DOHH2 (cell line): ENCODE results near the gene UBIAD1.

Experiments used
- CTCF ChIP-seq: fragments of 200-600 bp; sonication (generic); IDR thresholded peaks from one replicate; pipeline ENCODE4 v1.5.1; 2014; ENCODE audit warnings: antibody characterized with exemption, mild to moderate bottlenecking, low read depth, low read length; ENCODE audit not compliant: poor library complexity, severe bottlenecking
- EZH2phosphoT487 ChIP-seq: fragments of 200-600 bp; sonication (generic); IDR thresholded peaks from 2 replicates; pipeline ENCODE4 v1.6.1; 2017; ENCODE audit warnings: borderline replicate concordance, mild to moderate bottlenecking, antibody characterized with exemption, low read length, moderate library complexity, mixed read lengths

GRCh38 chr1:11307852-11308251 is 34.9 kb downstream of the UBIAD1 start:
- TF ChIP-seq CTCF: no peak
- no peak for TF ChIP-seq EZH2phosphoT487
